ENCODE measurements around the gene SPIRE1.

DNA sequence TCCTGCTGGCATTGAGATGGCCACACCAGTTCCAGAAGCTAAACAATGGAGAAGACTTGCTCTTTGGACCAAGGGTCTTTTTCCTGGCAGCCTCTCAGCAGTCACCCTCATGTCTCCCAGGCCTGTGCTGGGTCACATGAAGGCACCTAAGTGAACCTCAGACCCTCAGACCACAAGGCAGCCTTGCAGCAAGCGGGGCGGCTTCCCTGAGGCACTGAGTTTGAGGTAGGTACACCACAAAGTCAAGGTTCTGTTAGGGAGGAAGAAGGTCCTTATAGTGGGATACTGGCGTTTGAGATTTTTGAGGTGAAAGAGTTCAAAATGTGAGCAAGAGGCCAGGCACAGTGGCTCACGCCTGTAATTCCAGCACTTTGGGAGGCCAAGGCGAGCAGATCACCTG lies 258.7 kb downstream of the SPIRE1 start:
- TF ChIP-seq, protein P1, sequence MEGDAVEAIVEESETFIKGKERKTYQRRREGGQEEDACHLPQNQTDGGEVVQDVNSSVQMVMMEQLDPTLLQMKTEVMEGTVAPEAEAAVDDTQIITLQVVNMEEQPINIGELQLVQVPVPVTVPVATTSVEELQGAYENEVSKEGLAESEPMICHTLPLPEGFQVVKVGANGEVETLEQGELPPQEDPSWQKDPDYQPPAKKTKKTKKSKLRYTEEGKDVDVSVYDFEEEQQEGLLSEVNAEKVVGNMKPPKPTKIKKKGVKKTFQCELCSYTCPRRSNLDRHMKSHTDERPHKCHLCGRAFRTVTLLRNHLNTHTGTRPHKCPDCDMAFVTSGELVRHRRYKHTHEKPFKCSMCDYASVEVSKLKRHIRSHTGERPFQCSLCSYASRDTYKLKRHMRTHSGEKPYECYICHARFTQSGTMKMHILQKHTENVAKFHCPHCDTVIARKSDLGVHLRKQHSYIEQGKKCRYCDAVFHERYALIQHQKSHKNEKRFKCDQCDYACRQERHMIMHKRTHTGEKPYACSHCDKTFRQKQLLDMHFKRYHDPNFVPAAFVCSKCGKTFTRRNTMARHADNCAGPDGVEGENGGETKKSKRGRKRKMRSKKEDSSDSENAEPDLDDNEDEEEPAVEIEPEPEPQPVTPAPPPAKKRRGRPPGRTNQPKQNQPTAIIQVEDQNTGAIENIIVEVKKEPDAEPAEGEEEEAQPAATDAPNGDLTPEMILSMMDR (IDR thresholded peaks at IDR 0.05): no peak
- no peak for TF ChIP-seq POLR2A (IDR thresholded peaks at IDR 0.05)
